GM12892 (cell line): ENCODE results near the gene NHLRC2.

ENCODE experiments used
- POLR2A ChIP-seq: IDR thresholded peaks from 2 replicates; pipeline ENCODE4 v1.6.1; 2011; ENCODE audit warnings: low read depth, low read length, control low read depth
- POLR2AphosphoS5 ChIP-seq: IDR thresholded peaks from 2 replicates; pipeline ENCODE4 v1.6.1; 2011; ENCODE audit warnings: low read depth, low read length, control low read depth
- TAF1 ChIP-seq: IDR thresholded peaks from 2 replicates; pipeline ENCODE4 v1.6.1; 2011; ENCODE audit warnings: low read depth, mild to moderate bottlenecking, control low read depth, low read length, borderline replicate concordance

DNA sequence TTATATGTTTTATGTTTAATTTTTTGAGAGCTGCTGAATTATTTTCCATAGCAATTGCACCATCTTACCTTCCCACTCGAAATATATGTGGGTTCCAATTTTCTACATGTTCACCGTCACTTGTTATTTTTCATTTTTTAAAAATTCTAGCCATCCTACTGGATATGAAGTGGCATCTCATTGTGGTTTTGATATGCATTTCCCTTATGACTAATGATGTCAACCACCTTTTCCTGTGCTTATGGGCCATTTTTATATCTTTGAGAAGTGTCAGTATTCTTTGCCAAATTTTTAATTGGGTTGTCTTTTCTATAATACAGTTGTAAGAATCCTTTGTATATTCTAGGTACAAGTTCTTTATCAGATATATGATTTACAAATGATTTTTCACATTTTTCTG, 27.8 kb downstream of the NHLRC2 start:
- TF ChIP-seq TAF1 (no peak), POLR2AphosphoS5 (no peak), POLR2A (no peak)
